PFSK-1 (cell line): Measurements from ENCODE around the gene COX7A2.

Experiments
- FOXP2 ChIP-seq: optimal IDR thresholded peaks from 2 replicates; pipeline ENCODE3; 2011; ENCODE audit warnings: borderline replicate concordance, control low read depth, inconsistent platforms; ENCODE audit not compliant: insufficient read depth; ENCODE audit errors: extremely low read length, extremely low read depth
- POLR2AphosphoS5 ChIP-seq: IDR thresholded peaks from 2 replicates; pipeline ENCODE4 v1.6.1; 2012; ENCODE audit warnings: low read depth, mild to moderate bottlenecking, control low read depth, low read length, moderate library complexity
- SIN3A ChIP-seq: IDR thresholded peaks from 2 replicates; pipeline ENCODE4 v1.6.1; 2012; ENCODE audit warnings: mild to moderate bottlenecking, low read length, moderate library complexity, borderline replicate concordance; ENCODE audit not compliant: insufficient read depth
- TAF1 ChIP-seq: IDR thresholded peaks from 2 replicates; pipeline ENCODE4 v1.6.1; 2012; ENCODE audit warnings: low read length, control low read depth, borderline replicate concordance; ENCODE audit not compliant: insufficient read depth
- TF ChIP-seq, protein P1 (sequence below), 2 experiments: IDR thresholded peaks; 2 replicates each; pipeline versions ENCODE4 v1.6.1 to v1.8.0; 2011 to 2012; ENCODE audit warnings: low read depth in 2 of 2, low read length in 2 of 2, control low read depth in 1 of 2, inconsistent platforms in 1 of 2, mild to moderate bottlenecking in 1 of 2, moderate library complexity in 1 of 2; ENCODE audit not compliant: insufficient read depth in 1 of 2

Gene COX7A2

GRCh38 chr6:75262716-75263400 is 19.3 kb upstream of the COX7A2 start:
- TF ChIP-seq, protein P1, sequence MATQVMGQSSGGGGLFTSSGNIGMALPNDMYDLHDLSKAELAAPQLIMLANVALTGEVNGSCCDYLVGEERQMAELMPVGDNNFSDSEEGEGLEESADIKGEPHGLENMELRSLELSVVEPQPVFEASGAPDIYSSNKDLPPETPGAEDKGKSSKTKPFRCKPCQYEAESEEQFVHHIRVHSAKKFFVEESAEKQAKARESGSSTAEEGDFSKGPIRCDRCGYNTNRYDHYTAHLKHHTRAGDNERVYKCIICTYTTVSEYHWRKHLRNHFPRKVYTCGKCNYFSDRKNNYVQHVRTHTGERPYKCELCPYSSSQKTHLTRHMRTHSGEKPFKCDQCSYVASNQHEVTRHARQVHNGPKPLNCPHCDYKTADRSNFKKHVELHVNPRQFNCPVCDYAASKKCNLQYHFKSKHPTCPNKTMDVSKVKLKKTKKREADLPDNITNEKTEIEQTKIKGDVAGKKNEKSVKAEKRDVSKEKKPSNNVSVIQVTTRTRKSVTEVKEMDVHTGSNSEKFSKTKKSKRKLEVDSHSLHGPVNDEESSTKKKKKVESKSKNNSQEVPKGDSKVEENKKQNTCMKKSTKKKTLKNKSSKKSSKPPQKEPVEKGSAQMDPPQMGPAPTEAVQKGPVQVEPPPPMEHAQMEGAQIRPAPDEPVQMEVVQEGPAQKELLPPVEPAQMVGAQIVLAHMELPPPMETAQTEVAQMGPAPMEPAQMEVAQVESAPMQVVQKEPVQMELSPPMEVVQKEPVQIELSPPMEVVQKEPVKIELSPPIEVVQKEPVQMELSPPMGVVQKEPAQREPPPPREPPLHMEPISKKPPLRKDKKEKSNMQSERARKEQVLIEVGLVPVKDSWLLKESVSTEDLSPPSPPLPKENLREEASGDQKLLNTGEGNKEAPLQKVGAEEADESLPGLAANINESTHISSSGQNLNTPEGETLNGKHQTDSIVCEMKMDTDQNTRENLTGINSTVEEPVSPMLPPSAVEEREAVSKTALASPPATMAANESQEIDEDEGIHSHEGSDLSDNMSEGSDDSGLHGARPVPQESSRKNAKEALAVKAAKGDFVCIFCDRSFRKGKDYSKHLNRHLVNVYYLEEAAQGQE (IDR thresholded peaks at IDR 0.05; ENCODE audit: insufficient read depth in 1 of 2, low read depth in 2 of 2, low read length in 2 of 2) = no peak
- TF ChIP-seq POLR2AphosphoS5 = no peak
- no peak for TF ChIP-seq TAF1
- TF ChIP-seq FOXP2 = no peak
- no peak for TF ChIP-seq SIN3A

GRCh38 chr6:75261299-75261698 is 17.7 kb upstream of the COX7A2 start:
- TF ChIP-seq, protein P1 (IDR thresholded peaks at IDR 0.05; ENCODE audit: insufficient read depth in 1 of 2, low read depth in 2 of 2, low read length in 2 of 2) = no peak
- no peak for TF ChIP-seq TAF1
- no peak for TF ChIP-seq POLR2AphosphoS5
- TF ChIP-seq SIN3A = no peak
- TF ChIP-seq FOXP2 = no peak

GRCh38 chr6:75257343-75258087 is 13.9 kb upstream of the COX7A2 start:
- TF ChIP-seq, protein P1 (IDR thresholded peaks at IDR 0.05; ENCODE audit: insufficient read depth in 1 of 2, low read depth in 2 of 2, low read length in 2 of 2) = no peak
- TF ChIP-seq SIN3A (no peak), FOXP2 (no peak), TAF1 (no peak), POLR2AphosphoS5 (no peak)

DNA sequence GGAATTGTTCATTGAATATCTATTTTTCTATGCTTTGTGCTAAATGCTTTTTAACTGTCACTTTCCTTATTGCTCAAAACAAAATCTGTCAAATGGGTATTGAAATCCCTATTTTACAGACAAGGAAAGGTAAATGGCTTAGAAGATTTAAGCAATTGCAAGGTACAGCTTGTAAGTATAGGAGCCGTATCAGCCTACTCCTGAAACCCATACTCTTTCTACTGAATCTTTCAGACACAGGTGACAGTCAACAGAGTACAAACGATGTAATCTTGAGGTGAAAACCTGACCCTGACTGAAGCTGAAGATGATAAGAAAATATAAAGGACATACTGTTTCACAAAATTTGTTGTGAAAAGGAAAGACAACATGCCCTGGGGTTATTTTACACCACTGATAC is 7.0 kb upstream of the COX7A2 start:
- TF ChIP-seq, protein P1 (IDR thresholded peaks at IDR 0.05; ENCODE audit: insufficient read depth in 1 of 2, low read depth in 2 of 2, low read length in 2 of 2) = no peak
- no peak for TF ChIP-seq SIN3A
- no peak for TF ChIP-seq FOXP2
- TF ChIP-seq TAF1 = no peak
- no peak for TF ChIP-seq POLR2AphosphoS5

- TF ChIP-seq, protein P1 (IDR thresholded peaks at IDR 0.05; ENCODE audit: insufficient read depth in 1 of 2, low read depth in 2 of 2, low read length in 2 of 2) = no peak
- TF ChIP-seq SIN3A (no peak), POLR2AphosphoS5 (no peak), FOXP2 (no peak), TAF1 (no peak)
These were observed 6.2 kb upstream of the COX7A2 start for GRCh38 chr6:75249837-75250236.
